K562 (cell line): ENCODE measurements around the gene GCGR. TPM values are rescaled to one million over a fixed set of nuclear protein-coding genes. Genes with fewer than 3 reads are reported as not detected.

Experiments used
- CBFA2T3 ChIP-seq: fragments of 450-650 bp; IDR thresholded peaks from 2 replicates; pipeline ENCODE4 v1.6.1; 2017
- CCAR2 ChIP-seq: fragments of 200-400 bp; formaldehyde crosslinking; IDR thresholded peaks from 2 replicates; pipeline ENCODE4 v1.6.1; 2017; ENCODE audit warnings: mild to moderate bottlenecking, low read depth, low read length
- CHD2 ChIP-seq: IDR thresholded peaks from 2 replicates; pipeline ENCODE4 v1.6.1; 2011; ENCODE audit warnings: low read depth, low read length
- EZH2 ChIP-seq: IDR thresholded peaks from 2 replicates; pipeline ENCODE4 v1.6.1; 2012; ENCODE audit warnings: low read depth, mild to moderate bottlenecking, inconsistent platforms, low read length, borderline replicate concordance
- FOXM1 ChIP-seq, 2 experiments: fragments of 450-650 bp in 1 of 2; sonication (generic) in 1 of 2; formaldehyde crosslinking in 1 of 2; IDR thresholded peaks; 2 replicates each; pipeline versions ENCODE4 v1.6.1 to v1.9.0; 2017 to 2022; ENCODE audit warnings: low read depth in 2 of 2, mild to moderate bottlenecking in 2 of 2, missing genetic modification reagents in 1 of 2, moderate library complexity in 1 of 2
- HOXB6 ChIP-seq: fragments of 250-450 bp; sonication (Bioruptor Pico); IDR thresholded peaks from 2 replicates; pipeline ENCODE4 v1.5.1; 2022; ENCODE audit warnings: mild to moderate bottlenecking, borderline replicate concordance
- MEIS2 ChIP-seq: fragments of 450-650 bp; IDR thresholded peaks from 2 replicates; pipeline ENCODE4 v1.6.1; 2014; ENCODE audit warnings: mild to moderate bottlenecking; ENCODE audit not compliant: partially characterized antibody
- NRF1 ChIP-seq, 2 experiments: fragments of 450-650 bp; IDR thresholded peaks in 1 of 2; conservative IDR thresholded peaks in 1 of 2; 2 replicates each; pipeline ENCODE4 v1.6.1; 2014; ENCODE audit warnings: mild to moderate bottlenecking in 2 of 2
- SMC3 ChIP-seq: conservative IDR thresholded peaks from 2 replicates; pipeline ENCODE4 v1.6.1; 2011; ENCODE audit warnings: low read depth, low read length, improper control_type of control experiment; ENCODE audit not compliant: insufficient read depth
- STAG1 ChIP-seq: sonication (generic); formaldehyde crosslinking; IDR thresholded peaks from 2 replicates; pipeline ENCODE4 v1.5.0; 2020; ENCODE audit warnings: missing genetic modification reagents, borderline replicate concordance
- TAF7 ChIP-seq: fragments of 450-650 bp; IDR thresholded peaks from 2 replicates; pipeline ENCODE4 v1.6.1; 2016; ENCODE audit warnings: missing genetic modification characterization, missing compliant biosample characterization
- TFAP4 ChIP-seq: sonication (generic); formaldehyde crosslinking; IDR thresholded peaks from 2 replicates; pipeline ENCODE4 v1.8.0; 2022; ENCODE audit warnings: missing genetic modification reagents, mild to moderate bottlenecking, moderate library complexity, borderline replicate concordance
- THAP7 ChIP-seq: fragments of 250-450 bp; sonication (Bioruptor Pico); IDR thresholded peaks from 2 replicates; pipeline ENCODE4 v1.5.0; 2021
- ZBTB11 ChIP-seq, 3 experiments: fragments of 200-800 bp in 1 of 3; fragments of 250-450 bp in 1 of 3; fragments of 450-650 bp in 1 of 3; sonication (Bioruptor Pico) in 1 of 3; sonication (Bioruptor generic) in 1 of 3; formaldehyde crosslinking in 1 of 3; IDR thresholded peaks; 2 replicates each; pipeline versions ENCODE4 v1.6.1 to v1.8.0; 2016 to 2022; ENCODE audit warnings: mild to moderate bottlenecking in 2 of 3, missing genetic modification characterization in 2 of 3, missing compliant biosample characterization in 1 of 3, moderate library complexity in 1 of 3
- ZFPM2 ChIP-seq: fragments of 250-450 bp; sonication (Bioruptor Pico); IDR thresholded peaks from 2 replicates; pipeline ENCODE4 v1.5.1; 2022; ENCODE audit warnings: mild to moderate bottlenecking
- ZNF133 ChIP-seq: fragments of 250-450 bp; sonication (Bioruptor Pico); IDR thresholded peaks from 2 replicates; pipeline ENCODE4 v1.4.0; 2020; ENCODE audit warnings: mild to moderate bottlenecking
- ZNF134 ChIP-seq: fragments of 250-450 bp; sonication (Bioruptor Pico); conservative IDR thresholded peaks from 2 replicates; pipeline ENCODE4 v1.4.0; 2020
- ZNF311 ChIP-seq: fragments of 250-450 bp; sonication (Bioruptor Pico); IDR thresholded peaks from 2 replicates; pipeline ENCODE4 v1.4.0; 2020; ENCODE audit warnings: mild to moderate bottlenecking, moderate library complexity
- ZNF512 ChIP-seq: IDR thresholded peaks from 2 replicates; pipeline ENCODE4 v1.6.1; 2016; ENCODE audit warnings: missing genetic modification characterization, missing compliant biosample characterization
- ZNF668 ChIP-seq: fragments of 250-450 bp; sonication (Bioruptor Pico); IDR thresholded peaks from 2 replicates; pipeline ENCODE4 v1.8.0; 2022; ENCODE audit warnings: mild to moderate bottlenecking, inconsistent platforms
- ZNF766 ChIP-seq: fragments of 200-800 bp; sonication (Bioruptor generic); conservative IDR thresholded peaks from 2 replicates; pipeline ENCODE4 v1.6.1; 2016; ENCODE audit warnings: missing genetic modification characterization, missing compliant biosample characterization
- polyA plus RNA-seq, 8 experiments: library from polyadenylated mRNA; depleted of rRNA in 4 of 8; stranded (reverse) in 5 of 8; unstranded in 3 of 8; fragments of >200 nt; fragmentation: Nextera tagmentation in 2 of 8; fragmentation: Illumina TruSeq in 1 of 8; extraction: Ambion mirVana in 2 of 8; extraction: Trizol in 1 of 8; gene quantifications; 2 replicates each; pipeline versions ENCODE4 v1.2.1 to v1.2.3, GENCODE V29; 2011 to 2014; ENCODE audit warnings: inconsistent platforms in 1 of 8, missing spikeins in 1 of 8
- total RNA-seq, 7 experiments: library from RNA; depleted of rRNA in 6 of 7; stranded (reverse); fragments of >200 nt in 6 of 7; fragmentation: Illumina TruSeq in 2 of 7; extraction: Trizol in 2 of 7; gene quantifications; 2 replicates each; pipeline versions ENCODE4 v1.2.1 to v1.2.3, GENCODE V29; 2011 to 2021; ENCODE audit warnings: low replicate concordance in 1 of 7

The GCGR gene
- total and polyA plus RNA-seq, 9 of the 15 experiments (the other 6 are each of a cell fraction or from before 2014, with no cell fraction given): not detected

GRCh38 chr17:81860756-81861568, 57.0 kb downstream of the GCGR start (continued):
- TF ChIP-seq ZBTB11 (CRISPR knock-in tag; IDR thresholded peaks at IDR 0.05): peak in 2 of 3 experiments; percentile 60 to 96; a peak in 4 of 6 replicates
- 0 out of 2 replicates have a peak, but pooled peaks have one; percentile 11 for TF ChIP-seq ZFPM2 (CRISPR knock-in tag)
- TF ChIP-seq NRF1 (conservative IDR thresholded peaks at IDR 0.05 in 1 of 2, IDR thresholded peaks at IDR 0.05 in 1 of 2): peak; percentile 97 to 98
- TF ChIP-seq ZNF134 (CRISPR knock-in tag): peak; percentile 78
- no peak for TF ChIP-seq STAG1 (CRISPR knock-in tag)
- TF ChIP-seq CHD2: peak; percentile 94
- peak; percentile 94 for TF ChIP-seq ZNF668 (CRISPR knock-in tag)
- TF ChIP-seq ZNF512 (tag): no peak
- 0 out of 2 replicates have a peak, but pooled peaks have one; percentile 31 for TF ChIP-seq HOXB6
- peak; percentile 77 for TF ChIP-seq MEIS2
- TF ChIP-seq EZH2: peak; percentile 100
- no peak for TF ChIP-seq TAF7 (tag)
- TF ChIP-seq ZNF766 (CRISPR knock-in tag): peak; percentile 99
- peak; percentile 41; the same call in 1 of the 2 replicates for TF ChIP-seq FOXM1 (IDR thresholded peaks at IDR 0.05; ENCODE audit: low read depth)
- no peak for TF ChIP-seq FOXM1 (CRISPR knock-in tag; IDR thresholded peaks at IDR 0.05; ENCODE audit: low read depth)
- peak; percentile 91; the same call in 1 of the 2 replicates for TF ChIP-seq ZNF133
- peak; percentile 19; the same call in 1 of the 2 replicates for TF ChIP-seq TFAP4
- no peak for TF ChIP-seq CBFA2T3
- TF ChIP-seq CCAR2: no peak
- peak; percentile 97 for TF ChIP-seq ZNF311 (CRISPR knock-in tag)
- TF ChIP-seq THAP7 (CRISPR knock-in tag): no peak
- TF ChIP-seq SMC3: no peak
